Hepatocyte (in vitro differentiated cells): ENCODE data around the gene CA7.

Source experiments
- EZH2 ChIP-seq: fragments of 200-600 bp; sonication (generic); IDR thresholded peaks from 2 replicates; pipeline ENCODE4 v1.6.1; 2016; ENCODE audit warnings: antibody characterized with exemption, mild to moderate bottlenecking, borderline replicate concordance
- EZH2phosphoT487 ChIP-seq: fragments of 200-600 bp; sonication (generic); IDR thresholded peaks from one replicate; pipeline ENCODE4 v1.6.1; 2018; ENCODE audit warnings: antibody characterized with exemption, mild to moderate bottlenecking, low read depth, moderate library complexity; ENCODE audit not compliant: unreplicated experiment, severe bottlenecking
- TF ChIP-seq, protein P1 (sequence below): fragments of 200-600 bp; sonication (generic); IDR thresholded peaks from 2 replicates; pipeline ENCODE4 v1.5.1; 2016; ENCODE audit warnings: antibody characterized with exemption, mild to moderate bottlenecking; ENCODE audit not compliant: poor library complexity

DNA sequence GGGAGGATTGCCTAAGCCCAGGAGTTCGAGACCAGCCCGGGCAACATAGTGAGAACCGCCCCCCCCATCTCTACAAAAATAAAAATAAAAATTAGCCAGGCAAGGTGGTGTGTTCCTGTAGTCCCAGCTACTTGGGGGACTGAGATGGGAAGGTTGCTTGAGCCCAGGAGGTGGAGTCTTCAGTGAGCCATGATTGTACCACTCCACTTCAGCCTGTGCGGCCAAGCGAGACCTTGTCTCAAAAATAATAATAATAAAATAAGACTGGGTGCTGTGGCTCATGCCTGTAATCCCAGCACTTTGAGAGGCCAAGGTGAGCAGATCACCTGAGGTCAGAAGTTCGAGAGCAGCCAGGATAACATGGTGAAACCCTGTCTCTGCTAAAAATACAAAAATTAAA, 47.6 kb downstream of the CA7 start:
- TF ChIP-seq, protein P1, sequence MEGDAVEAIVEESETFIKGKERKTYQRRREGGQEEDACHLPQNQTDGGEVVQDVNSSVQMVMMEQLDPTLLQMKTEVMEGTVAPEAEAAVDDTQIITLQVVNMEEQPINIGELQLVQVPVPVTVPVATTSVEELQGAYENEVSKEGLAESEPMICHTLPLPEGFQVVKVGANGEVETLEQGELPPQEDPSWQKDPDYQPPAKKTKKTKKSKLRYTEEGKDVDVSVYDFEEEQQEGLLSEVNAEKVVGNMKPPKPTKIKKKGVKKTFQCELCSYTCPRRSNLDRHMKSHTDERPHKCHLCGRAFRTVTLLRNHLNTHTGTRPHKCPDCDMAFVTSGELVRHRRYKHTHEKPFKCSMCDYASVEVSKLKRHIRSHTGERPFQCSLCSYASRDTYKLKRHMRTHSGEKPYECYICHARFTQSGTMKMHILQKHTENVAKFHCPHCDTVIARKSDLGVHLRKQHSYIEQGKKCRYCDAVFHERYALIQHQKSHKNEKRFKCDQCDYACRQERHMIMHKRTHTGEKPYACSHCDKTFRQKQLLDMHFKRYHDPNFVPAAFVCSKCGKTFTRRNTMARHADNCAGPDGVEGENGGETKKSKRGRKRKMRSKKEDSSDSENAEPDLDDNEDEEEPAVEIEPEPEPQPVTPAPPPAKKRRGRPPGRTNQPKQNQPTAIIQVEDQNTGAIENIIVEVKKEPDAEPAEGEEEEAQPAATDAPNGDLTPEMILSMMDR, result no peak
- no peak for TF ChIP-seq EZH2
- TF ChIP-seq EZH2phosphoT487, result no peak
